WTC11 (cell line): Measurements from ENCODE around the gene GXYLT2. TPM values are rescaled to one million over a fixed set of nuclear protein-coding genes. Genes with fewer than 3 reads are reported as not detected.

ENCODE experiments used
- ATAC-seq: fragments of 200-7000 bp; cut with Tn5 transposase; 2 replicates; pipeline ENCODE4 v1.10.0; 2021; ENCODE audit warnings: mild to moderate bottlenecking, moderate library complexity
- CTCF ChIA-PET: fragments of 300-600 bp; sonication (Branson Sonifier 250); formaldehyde crosslinking; loops from one replicate; lab custom pipeline; 2021; ENCODE audit warnings: antibody characterized with exemption; lab: Charles Lee
- POLR2A ChIA-PET: fragments of 350-600 bp; sonication (Branson Sonifier 250); formaldehyde crosslinking; loops from one replicate; lab custom pipeline; 2021; ENCODE audit warnings: antibody characterized with exemption; lab: Charles Lee
- DNase-seq: peaks from one replicate; pipeline ENCODE4 v3.0.0; 2021; ENCODE audit warnings: low spot score
- H3K27ac Mint-ChIP-seq: 2 replicates; pipeline ENCODE4 v1.8.0; 2021; ENCODE audit warnings: mixed read lengths
- H3K27me3 Mint-ChIP-seq: 2 replicates; pipeline ENCODE4 v1.8.0; 2021; ENCODE audit warnings: low read depth, mild to moderate bottlenecking, moderate library complexity, mixed read lengths
- H3K36me3 Mint-ChIP-seq: 2 replicates; pipeline ENCODE4 v1.8.0; 2021; ENCODE audit warnings: mixed read lengths
- H3K4me1 Mint-ChIP-seq: 2 replicates; pipeline ENCODE4 v1.8.0; 2022; ENCODE audit warnings: mixed read lengths
- H3K4me3 Mint-ChIP-seq: 2 replicates; pipeline ENCODE4 v1.8.0; 2021; ENCODE audit warnings: mild to moderate bottlenecking, moderate library complexity, mixed read lengths
- H3K9me3 Mint-ChIP-seq: 2 replicates; pipeline ENCODE4 v1.8.0; 2021; ENCODE audit warnings: mixed read lengths
- ESRRA ChIP-seq: sonication (generic); formaldehyde crosslinking; IDR thresholded peaks from 2 replicates; pipeline ENCODE4 v1.8.1; 2022; ENCODE audit warnings: mild to moderate bottlenecking, missing genetic modification reagents, borderline replicate concordance
- ETV6 ChIP-seq: sonication (generic); formaldehyde crosslinking; IDR thresholded peaks from 2 replicates; pipeline ENCODE4 v1.8.1; 2022; ENCODE audit warnings: mild to moderate bottlenecking, missing genetic modification reagents
- FOXK1 ChIP-seq: sonication (generic); formaldehyde crosslinking; IDR thresholded peaks from 2 replicates; pipeline ENCODE4 v1.8.0; 2022; ENCODE audit warnings: mild to moderate bottlenecking, moderate library complexity, missing genetic modification reagents
- KAT7 ChIP-seq: sonication (generic); formaldehyde crosslinking; IDR thresholded peaks from 2 replicates; pipeline ENCODE4 v1.8.1; 2023; ENCODE audit warnings: missing genetic modification reagents, mild to moderate bottlenecking, borderline replicate concordance
- MXD4 ChIP-seq: fragments of 250-450 bp; sonication (Bioruptor Pico); IDR thresholded peaks from 2 replicates; pipeline ENCODE4 v1.8.0; 2021; ENCODE audit warnings: mild to moderate bottlenecking, moderate library complexity, borderline replicate concordance
- NR3C1 ChIP-seq: sonication (generic); formaldehyde crosslinking; conservative IDR thresholded peaks from 2 replicates; pipeline ENCODE4 v1.8.1; 2023; ENCODE audit warnings: low read depth, mild to moderate bottlenecking, missing genetic modification reagents
- SMAD3 ChIP-seq: sonication (generic); formaldehyde crosslinking; IDR thresholded peaks from 2 replicates; pipeline ENCODE4 v1.8.0; 2022; ENCODE audit warnings: missing genetic modification reagents, mild to moderate bottlenecking, borderline replicate concordance
- TEAD1 ChIP-seq: sonication (generic); formaldehyde crosslinking; IDR thresholded peaks from 2 replicates; pipeline ENCODE4 v1.8.0; 2022; ENCODE audit warnings: mild to moderate bottlenecking, missing genetic modification reagents
- TEAD4 ChIP-seq: sonication (generic); formaldehyde crosslinking; IDR thresholded peaks from 2 replicates; pipeline ENCODE4 v1.8.0; 2022; ENCODE audit warnings: mild to moderate bottlenecking, missing genetic modification reagents
- ZBTB21 ChIP-seq: sonication (generic); formaldehyde crosslinking; IDR thresholded peaks from 2 replicates; pipeline ENCODE4 v1.8.1; 2023; ENCODE audit warnings: mild to moderate bottlenecking, missing genetic modification reagents, borderline replicate concordance
- ZNF138 ChIP-seq: sonication (generic); formaldehyde crosslinking; conservative IDR thresholded peaks from 2 replicates; pipeline ENCODE4 v1.8.1; 2022; ENCODE audit warnings: mild to moderate bottlenecking, moderate library complexity, missing genetic modification reagents
- ZNF219 ChIP-seq: sonication (generic); formaldehyde crosslinking; IDR thresholded peaks from 2 replicates; pipeline ENCODE4 v1.8.0; 2023; ENCODE audit warnings: missing genetic modification reagents, mild to moderate bottlenecking, borderline replicate concordance
- ZNF263 ChIP-seq: sonication (generic); formaldehyde crosslinking; IDR thresholded peaks from 2 replicates; pipeline ENCODE4 v1.8.1; 2022; ENCODE audit warnings: low read depth, mild to moderate bottlenecking, moderate library complexity, missing genetic modification reagents
- ZNF671 ChIP-seq: fragments of 250-450 bp; sonication (Bioruptor Pico); IDR thresholded peaks from 2 replicates; pipeline ENCODE4 v1.8.0; 2021; ENCODE audit warnings: mild to moderate bottlenecking
- total RNA-seq: library from RNA; stranded (reverse); gene quantifications from 3 replicates; pipeline ENCODE4 v1.2.3, GENCODE V29; 2021
- TF ChIP-seq, protein P1 (sequence below): sonication (generic); formaldehyde crosslinking; IDR thresholded peaks from 2 replicates; pipeline ENCODE4 v1.8.1; 2023; ENCODE audit warnings: mild to moderate bottlenecking, missing genetic modification reagents
- TF ChIP-seq, protein P2 (sequence below): sonication (generic); formaldehyde crosslinking; IDR thresholded peaks from 2 replicates; pipeline ENCODE4 v1.8.0; 2022; ENCODE audit warnings: mild to moderate bottlenecking, missing genetic modification reagents
- TF ChIP-seq, protein P3 (sequence below): fragments of 250-450 bp; sonication (Bioruptor Pico); IDR thresholded peaks from 2 replicates; pipeline ENCODE4 v1.9.0; 2021; ENCODE audit warnings: mild to moderate bottlenecking
- TF ChIP-seq, protein P4 (sequence below): fragments of 250-450 bp; sonication (Bioruptor Pico); conservative IDR thresholded peaks from 2 replicates; pipeline ENCODE4 v1.9.0; 2021; ENCODE audit warnings: mild to moderate bottlenecking
- TF ChIP-seq, protein P5 (sequence below): fragments of 250-450 bp; sonication (Bioruptor Pico); IDR thresholded peaks from 2 replicates; pipeline ENCODE4 v1.8.0; 2021; ENCODE audit warnings: mild to moderate bottlenecking
- TF ChIP-seq, protein P6 (sequence below): sonication (generic); formaldehyde crosslinking; IDR thresholded peaks from 2 replicates; pipeline ENCODE4 v1.8.0; 2022; ENCODE audit warnings: mild to moderate bottlenecking, missing genetic modification reagents

Gene GXYLT2
- total RNA-seq, 1 experiment from 2014 or later = 6.5 TPM

DNA sequence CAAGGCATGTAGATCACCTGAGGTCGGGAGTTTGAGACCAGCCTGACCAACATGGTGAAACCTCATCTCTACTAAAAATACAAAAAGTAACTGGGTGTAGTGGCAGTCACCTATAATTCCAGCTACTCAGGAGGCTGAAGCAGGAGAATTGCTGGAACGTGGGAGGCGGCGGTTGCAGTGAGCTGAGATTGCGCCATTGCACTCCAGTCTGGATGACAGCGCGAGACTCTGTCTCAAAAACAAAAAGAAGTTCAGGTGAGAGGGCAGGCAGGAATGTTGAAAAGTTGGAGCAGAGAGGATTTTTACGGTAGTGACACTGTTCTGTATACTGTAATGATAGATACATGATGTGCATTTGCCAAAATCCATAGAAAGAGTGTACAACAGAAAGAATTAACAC is 31.7 kb downstream of the GXYLT2 start:
- H3K27ac Mint-ChIP-seq = no peak overlapping the region
- peaks cover 4% of the 10 kb centered on the region; the same call in 1 of the 2 replicates for H3K9me3 Mint-ChIP-seq
- H3K4me1 Mint-ChIP-seq = no peaks in the 10 kb centered on the region
- H3K36me3 Mint-ChIP-seq = no peaks in the 10 kb centered on the region
- ChIA-PET POLR2A (no interaction called here), CTCF (no interaction called here)
- no peak overlapping the region for H3K4me3 Mint-ChIP-seq
- ATAC-seq (no peak), DNase-seq (no peak)
- no peaks in the 10 kb centered on the region; the same call in 1 of the 2 replicates for H3K27me3 Mint-ChIP-seq
- TF ChIP-seq MXD4 (CRISPR knock-in tag) (no peak), FOXK1 (CRISPR knock-in tag) (no peak), ZBTB21 (CRISPR knock-in tag) (no peak), ESRRA (CRISPR knock-in tag) (no peak), KAT7 (CRISPR knock-in tag) (no peak), ZNF263 (CRISPR knock-in tag) (no peak), TEAD4 (CRISPR knock-in tag) (no peak), ZNF219 (CRISPR knock-in tag) (no peak), TEAD1 (CRISPR knock-in tag) (no peak), ETV6 (CRISPR knock-in tag) (no peak), ZNF671 (no peak), SMAD3 (CRISPR knock-in tag) (no peak), ZNF138 (CRISPR knock-in tag) (no peak), NR3C1 (no peak)
- TF ChIP-seq, protein P1, sequence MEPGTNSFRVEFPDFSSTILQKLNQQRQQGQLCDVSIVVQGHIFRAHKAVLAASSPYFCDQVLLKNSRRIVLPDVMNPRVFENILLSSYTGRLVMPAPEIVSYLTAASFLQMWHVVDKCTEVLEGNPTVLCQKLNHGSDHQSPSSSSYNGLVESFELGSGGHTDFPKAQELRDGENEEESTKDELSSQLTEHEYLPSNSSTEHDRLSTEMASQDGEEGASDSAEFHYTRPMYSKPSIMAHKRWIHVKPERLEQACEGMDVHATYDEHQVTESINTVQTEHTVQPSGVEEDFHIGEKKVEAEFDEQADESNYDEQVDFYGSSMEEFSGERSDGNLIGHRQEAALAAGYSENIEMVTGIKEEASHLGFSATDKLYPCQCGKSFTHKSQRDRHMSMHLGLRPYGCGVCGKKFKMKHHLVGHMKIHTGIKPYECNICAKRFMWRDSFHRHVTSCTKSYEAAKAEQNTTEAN (CRISPR knock-in tag) = no peak
- TF ChIP-seq, protein P2, sequence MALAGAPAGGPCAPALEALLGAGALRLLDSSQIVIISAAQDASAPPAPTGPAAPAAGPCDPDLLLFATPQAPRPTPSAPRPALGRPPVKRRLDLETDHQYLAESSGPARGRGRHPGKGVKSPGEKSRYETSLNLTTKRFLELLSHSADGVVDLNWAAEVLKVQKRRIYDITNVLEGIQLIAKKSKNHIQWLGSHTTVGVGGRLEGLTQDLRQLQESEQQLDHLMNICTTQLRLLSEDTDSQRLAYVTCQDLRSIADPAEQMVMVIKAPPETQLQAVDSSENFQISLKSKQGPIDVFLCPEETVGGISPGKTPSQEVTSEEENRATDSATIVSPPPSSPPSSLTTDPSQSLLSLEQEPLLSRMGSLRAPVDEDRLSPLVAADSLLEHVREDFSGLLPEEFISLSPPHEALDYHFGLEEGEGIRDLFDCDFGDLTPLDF (CRISPR knock-in tag) = no peak
- TF ChIP-seq, protein P3, sequence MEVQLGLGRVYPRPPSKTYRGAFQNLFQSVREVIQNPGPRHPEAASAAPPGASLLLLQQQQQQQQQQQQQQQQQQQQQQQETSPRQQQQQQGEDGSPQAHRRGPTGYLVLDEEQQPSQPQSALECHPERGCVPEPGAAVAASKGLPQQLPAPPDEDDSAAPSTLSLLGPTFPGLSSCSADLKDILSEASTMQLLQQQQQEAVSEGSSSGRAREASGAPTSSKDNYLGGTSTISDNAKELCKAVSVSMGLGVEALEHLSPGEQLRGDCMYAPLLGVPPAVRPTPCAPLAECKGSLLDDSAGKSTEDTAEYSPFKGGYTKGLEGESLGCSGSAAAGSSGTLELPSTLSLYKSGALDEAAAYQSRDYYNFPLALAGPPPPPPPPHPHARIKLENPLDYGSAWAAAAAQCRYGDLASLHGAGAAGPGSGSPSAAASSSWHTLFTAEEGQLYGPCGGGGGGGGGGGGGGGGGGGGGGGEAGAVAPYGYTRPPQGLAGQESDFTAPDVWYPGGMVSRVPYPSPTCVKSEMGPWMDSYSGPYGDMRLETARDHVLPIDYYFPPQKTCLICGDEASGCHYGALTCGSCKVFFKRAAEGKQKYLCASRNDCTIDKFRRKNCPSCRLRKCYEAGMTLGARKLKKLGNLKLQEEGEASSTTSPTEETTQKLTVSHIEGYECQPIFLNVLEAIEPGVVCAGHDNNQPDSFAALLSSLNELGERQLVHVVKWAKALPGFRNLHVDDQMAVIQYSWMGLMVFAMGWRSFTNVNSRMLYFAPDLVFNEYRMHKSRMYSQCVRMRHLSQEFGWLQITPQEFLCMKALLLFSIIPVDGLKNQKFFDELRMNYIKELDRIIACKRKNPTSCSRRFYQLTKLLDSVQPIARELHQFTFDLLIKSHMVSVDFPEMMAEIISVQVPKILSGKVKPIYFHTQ = no peak
- TF ChIP-seq, protein P4, sequence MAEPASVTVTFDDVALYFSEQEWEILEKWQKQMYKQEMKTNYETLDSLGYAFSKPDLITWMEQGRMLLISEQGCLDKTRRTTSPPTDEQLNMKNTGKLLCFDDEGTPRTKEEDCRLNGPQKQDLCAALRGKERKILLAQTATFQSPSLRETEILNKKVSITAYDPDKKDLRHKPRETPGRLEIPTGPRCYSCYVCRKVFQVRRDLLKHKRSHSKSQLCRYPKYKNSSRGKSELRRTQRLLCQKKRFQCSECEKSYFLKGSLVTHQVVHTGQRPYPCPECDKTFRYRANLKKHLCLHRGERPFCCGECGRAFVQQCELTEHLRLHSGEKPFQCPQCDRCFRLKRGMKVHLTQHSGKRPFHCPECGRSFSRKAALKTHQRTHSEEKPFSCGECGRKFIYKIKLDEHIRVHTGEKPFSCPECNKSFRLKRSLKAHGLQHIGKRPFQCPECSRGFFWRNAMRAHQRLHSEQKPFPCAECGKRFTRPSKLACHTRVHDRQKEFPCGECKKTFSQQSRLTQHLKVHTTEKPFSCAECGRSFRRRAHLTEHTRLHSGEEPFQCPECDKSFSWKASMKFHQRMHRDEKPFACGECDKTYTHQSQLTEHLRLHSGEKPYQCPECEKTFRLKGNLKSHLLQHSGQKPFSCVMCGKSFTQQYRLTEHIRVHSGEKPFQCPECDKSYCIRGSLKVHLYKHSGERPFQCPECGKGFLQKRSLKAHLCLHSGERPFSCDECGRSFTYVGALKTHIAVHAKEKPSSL (CRISPR knock-in tag) = no peak
- TF ChIP-seq, protein P5, sequence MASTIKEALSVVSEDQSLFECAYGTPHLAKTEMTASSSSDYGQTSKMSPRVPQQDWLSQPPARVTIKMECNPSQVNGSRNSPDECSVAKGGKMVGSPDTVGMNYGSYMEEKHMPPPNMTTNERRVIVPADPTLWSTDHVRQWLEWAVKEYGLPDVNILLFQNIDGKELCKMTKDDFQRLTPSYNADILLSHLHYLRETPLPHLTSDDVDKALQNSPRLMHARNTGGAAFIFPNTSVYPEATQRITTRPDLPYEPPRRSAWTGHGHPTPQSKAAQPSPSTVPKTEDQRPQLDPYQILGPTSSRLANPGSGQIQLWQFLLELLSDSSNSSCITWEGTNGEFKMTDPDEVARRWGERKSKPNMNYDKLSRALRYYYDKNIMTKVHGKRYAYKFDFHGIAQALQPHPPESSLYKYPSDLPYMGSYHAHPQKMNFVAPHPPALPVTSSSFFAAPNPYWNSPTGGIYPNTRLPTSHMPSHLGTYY (CRISPR knock-in tag) = no peak
- TF ChIP-seq, protein P6, sequence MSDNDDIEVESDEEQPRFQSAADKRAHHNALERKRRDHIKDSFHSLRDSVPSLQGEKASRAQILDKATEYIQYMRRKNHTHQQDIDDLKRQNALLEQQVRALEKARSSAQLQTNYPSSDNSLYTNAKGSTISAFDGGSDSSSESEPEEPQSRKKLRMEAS = no peak
